Astrocyte (in vitro differentiated cells and primary cell): ENCODE results near the gene ZNF701. TPM values are rescaled to one million over a fixed set of nuclear protein-coding genes. Genes with fewer than 3 reads are reported as not detected.

ENCODE experiments used
- DNase-seq: peaks from one replicate; pipeline ENCODE4 v3.0.0-alpha.2; 2010; ENCODE audit warnings: low read depth
- FAIRE-seq: peaks from 2 replicates; lab custom pipeline; 2011; peaks lifted over from hg19 to GRCh38; lab: Jason Lieb, UNC
- H2AFZ ChIP-seq: 2 replicates; pipeline ENCODE4 v1.6.0; 2012; ENCODE audit warnings: low read depth, low read length, inconsistent platforms
- H3K27ac ChIP-seq: 2 replicates; pipeline ENCODE4 v1.5.1; 2011; ENCODE audit warnings: low read depth, low read length, inconsistent platforms
- H3K27me3 ChIP-seq: 2 replicates; pipeline ENCODE4 v1.6.0; 2011; ENCODE audit warnings: low read length, inconsistent platforms; ENCODE audit not compliant: insufficient read depth
- H3K36me3 ChIP-seq: 2 replicates; pipeline ENCODE4 v1.5.1; 2011; ENCODE audit warnings: low read length, inconsistent platforms; ENCODE audit not compliant: insufficient read depth
- H3K4me1 ChIP-seq: 2 replicates; pipeline ENCODE4 v1.5.1; 2011; ENCODE audit warnings: low read length, inconsistent platforms; ENCODE audit not compliant: insufficient read depth
- H3K4me2 ChIP-seq: 2 replicates; pipeline ENCODE4 v1.6.0; 2012; ENCODE audit warnings: low read length, inconsistent platforms
- H3K4me3 ChIP-seq: 2 replicates; pipeline ENCODE4 v1.5.1; 2011; ENCODE audit warnings: low read depth, mild to moderate bottlenecking, low read length, inconsistent platforms; ENCODE audit not compliant: insufficient read depth
- H3K79me2 ChIP-seq: 2 replicates; pipeline ENCODE4 v1.6.0; 2012; ENCODE audit warnings: mild to moderate bottlenecking, low read length, inconsistent platforms; ENCODE audit not compliant: insufficient read depth
- H3K9ac ChIP-seq: 2 replicates; pipeline ENCODE4 v1.6.0; 2012; ENCODE audit warnings: mild to moderate bottlenecking, low read length, inconsistent platforms
- H3K9me3 ChIP-seq: 2 replicates; pipeline ENCODE4 v1.5.1; 2012; ENCODE audit warnings: low read depth, mild to moderate bottlenecking, low read length, inconsistent platforms; ENCODE audit not compliant: insufficient read depth
- H4K20me1 ChIP-seq: 2 replicates; pipeline ENCODE4 v1.6.0; 2012; ENCODE audit warnings: low read length, inconsistent platforms; ENCODE audit not compliant: insufficient read depth
- H3K27ac Mint-ChIP-seq: one replicate; pipeline ENCODE4 v1.8.0; 2021; ENCODE audit warnings: mild to moderate bottlenecking, mixed read lengths; ENCODE audit not compliant: unreplicated experiment
- H3K27me3 Mint-ChIP-seq: one replicate; pipeline ENCODE4 v1.8.0; 2021; ENCODE audit warnings: low read depth, mixed read lengths; ENCODE audit not compliant: unreplicated experiment
- H3K36me3 Mint-ChIP-seq: one replicate; pipeline ENCODE4 v1.8.0; 2021; ENCODE audit warnings: low read depth, mixed read lengths; ENCODE audit not compliant: unreplicated experiment
- H3K4me1 Mint-ChIP-seq: one replicate; pipeline ENCODE4 v1.8.0; 2021; ENCODE audit warnings: low read depth, mixed read lengths; ENCODE audit not compliant: unreplicated experiment
- H3K4me3 Mint-ChIP-seq: one replicate; pipeline ENCODE4 v1.8.0; 2021; ENCODE audit warnings: mild to moderate bottlenecking, moderate library complexity, mixed read lengths; ENCODE audit not compliant: unreplicated experiment
- H3K9me3 Mint-ChIP-seq: one replicate; pipeline ENCODE4 v1.8.0; 2021; ENCODE audit warnings: mild to moderate bottlenecking, mixed read lengths; ENCODE audit not compliant: unreplicated experiment
- EZH2 ChIP-seq: IDR thresholded peaks from 2 replicates; pipeline ENCODE4 v1.6.1; 2012; ENCODE audit warnings: mild to moderate bottlenecking, low read length, inconsistent platforms; ENCODE audit not compliant: insufficient read depth
- total RNA-seq: library from RNA; stranded (reverse); gene quantifications from 2 replicates; pipeline ENCODE4 v1.2.1, GENCODE V29; 2021
- TF ChIP-seq, protein P1 (sequence below): IDR thresholded peaks from 2 replicates; pipeline ENCODE4 v1.5.1; 2011; ENCODE audit warnings: low read depth, mild to moderate bottlenecking, inconsistent platforms, low read length, moderate library complexity; ENCODE audit not compliant: insufficient read depth

Gene ZNF701
- total RNA-seq, 1 donor from 2014 or later = 15.6 TPM

- no peaks in the 10 kb centered on the region for H3K4me1 Mint-ChIP-seq
- H3K36me3 Mint-ChIP-seq = peaks cover 54% of the 10 kb centered on the region
- H3K4me3 ChIP-seq = no peak overlapping the region
- no peaks in the 10 kb centered on the region for H3K27me3 ChIP-seq
- no peaks in the 10 kb centered on the region for H3K79me2 ChIP-seq
- no peaks in the 10 kb centered on the region for H3K4me1 ChIP-seq
- no peak overlapping the region for H2AFZ ChIP-seq
- peaks cover 24% of the 10 kb centered on the region for H3K9me3 Mint-ChIP-seq
- FAIRE-seq (no peak), DNase-seq (no peak)
- H3K4me3 Mint-ChIP-seq = no peak overlapping the region
- H4K20me1 ChIP-seq = no peaks in the 10 kb centered on the region
- no peak for TF ChIP-seq EZH2
- TF ChIP-seq, protein P1, sequence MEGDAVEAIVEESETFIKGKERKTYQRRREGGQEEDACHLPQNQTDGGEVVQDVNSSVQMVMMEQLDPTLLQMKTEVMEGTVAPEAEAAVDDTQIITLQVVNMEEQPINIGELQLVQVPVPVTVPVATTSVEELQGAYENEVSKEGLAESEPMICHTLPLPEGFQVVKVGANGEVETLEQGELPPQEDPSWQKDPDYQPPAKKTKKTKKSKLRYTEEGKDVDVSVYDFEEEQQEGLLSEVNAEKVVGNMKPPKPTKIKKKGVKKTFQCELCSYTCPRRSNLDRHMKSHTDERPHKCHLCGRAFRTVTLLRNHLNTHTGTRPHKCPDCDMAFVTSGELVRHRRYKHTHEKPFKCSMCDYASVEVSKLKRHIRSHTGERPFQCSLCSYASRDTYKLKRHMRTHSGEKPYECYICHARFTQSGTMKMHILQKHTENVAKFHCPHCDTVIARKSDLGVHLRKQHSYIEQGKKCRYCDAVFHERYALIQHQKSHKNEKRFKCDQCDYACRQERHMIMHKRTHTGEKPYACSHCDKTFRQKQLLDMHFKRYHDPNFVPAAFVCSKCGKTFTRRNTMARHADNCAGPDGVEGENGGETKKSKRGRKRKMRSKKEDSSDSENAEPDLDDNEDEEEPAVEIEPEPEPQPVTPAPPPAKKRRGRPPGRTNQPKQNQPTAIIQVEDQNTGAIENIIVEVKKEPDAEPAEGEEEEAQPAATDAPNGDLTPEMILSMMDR = no peak
- H3K27ac ChIP-seq = no peak overlapping the region
- no peak overlapping the region for H3K4me2 ChIP-seq
- H3K9me3 ChIP-seq = peaks cover 16% of the 10 kb centered on the region
- H3K36me3 ChIP-seq = peaks cover 30% of the 10 kb centered on the region
- H3K27me3 Mint-ChIP-seq = no peaks in the 10 kb centered on the region
- no peak overlapping the region for H3K9ac ChIP-seq
- H3K27ac Mint-ChIP-seq = no peak overlapping the region
Observed at GRCh38 chr19:52584736-52585440, 14.8 kb downstream of the ZNF701 start.

DNA sequence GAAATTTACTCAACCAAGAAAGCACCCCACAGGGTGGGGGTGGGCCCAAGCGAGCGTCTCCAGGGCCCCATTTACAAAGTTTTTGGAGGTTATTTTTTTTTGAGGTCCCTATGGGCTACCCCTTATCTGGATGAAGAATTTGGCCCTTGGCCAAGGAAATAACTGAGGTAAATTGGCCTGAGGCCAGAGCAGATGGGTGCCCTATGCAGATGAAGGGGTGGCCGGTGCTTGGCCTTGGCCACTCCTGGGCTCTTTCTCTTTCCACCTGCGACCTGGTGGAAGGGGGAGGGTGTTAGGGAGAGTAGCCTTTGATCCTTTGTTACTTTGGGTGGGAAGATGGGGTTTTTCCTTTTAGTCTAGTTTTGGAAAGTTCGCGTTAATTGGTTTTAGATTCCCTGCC, 15.5 kb downstream of the ZNF701 start:
- H3K9me3 Mint-ChIP-seq = peaks cover 24% of the 10 kb centered on the region
- DNase-seq = no peak
- no peaks in the 10 kb centered on the region for H3K4me1 Mint-ChIP-seq
- Histone ChIP-seq H4K20me1 (no peaks in the 10 kb centered on the region), H3K4me2 (no peak overlapping the region), H2AFZ (no peak overlapping the region), H3K4me1 (no peaks in the 10 kb centered on the region), H3K9ac (no peak overlapping the region), H3K27ac (no peak overlapping the region), H3K36me3 (peaks cover 25% of the 10 kb centered on the region), H3K79me2 (no peaks in the 10 kb centered on the region), H3K27me3 (no peaks in the 10 kb centered on the region), H3K4me3 (no peak overlapping the region), H3K9me3 (peaks cover 16% of the 10 kb centered on the region)
- peaks cover 57% of the 10 kb centered on the region for H3K36me3 Mint-ChIP-seq
- H3K27me3 Mint-ChIP-seq = no peaks in the 10 kb centered on the region
- FAIRE-seq = no peak
- H3K4me3 Mint-ChIP-seq = no peak overlapping the region
- no peak overlapping the region for H3K27ac Mint-ChIP-seq
- TF ChIP-seq, protein P1 = no peak
- TF ChIP-seq EZH2 = no peak

GRCh38 chr19:52590728-52591127, 20.6 kb downstream of the ZNF701 start:
- Histone ChIP-seq H3K27me3 (no peaks in the 10 kb centered on the region), H3K36me3 (no peaks in the 10 kb centered on the region), H3K9ac (no peak overlapping the region), H2AFZ (no peak overlapping the region), H3K4me2 (no peak overlapping the region), H3K4me3 (no peak overlapping the region), H3K79me2 (no peaks in the 10 kb centered on the region), H3K27ac (no peak overlapping the region), H4K20me1 (no peaks in the 10 kb centered on the region), H3K9me3 (no peaks in the 10 kb centered on the region), H3K4me1 (no peaks in the 10 kb centered on the region)
- Mint-ChIP-seq H3K27ac (no peak overlapping the region), H3K4me1 (no peaks in the 10 kb centered on the region), H3K4me3 (no peak overlapping the region), H3K27me3 (no peaks in the 10 kb centered on the region), H3K36me3 (peaks cover 42% of the 10 kb centered on the region), H3K9me3 (peaks cover 15% of the 10 kb centered on the region)
- DNase-seq (no peak), FAIRE-seq (no peak)
- TF ChIP-seq, protein P1 = no peak
